Measurements from ENCODE around the gene TBC1D22B. TPM values are rescaled to one million over a fixed set of nuclear protein-coding genes. Genes with fewer than 3 reads are reported as not detected.

TBC1D22B gene
- polyA plus RNA-seq, 4 donors: 6.4 to 11.2 (median 8.6) TPM

- Histone ChIP-seq H3K4me3 (ENCODE audit: low read depth in 1 of 3, low read length in 3 of 3) (no peak overlapping the region), H3K9me3 (ENCODE audit: control insufficient read depth in 2 of 2, insufficient read depth in 1 of 2, low read depth in 1 of 2, low read length in 1 of 2) (no peaks in the 10 kb centered on the region), H3K36me3 (ENCODE audit: control insufficient read depth in 3 of 3, insufficient read depth in 2 of 3, low read depth in 1 of 3, low read length in 3 of 3) (peaks cover 0 to 4% (median 3%) of the 10 kb centered on the region in 3 donors), H3K27me3 (ENCODE audit: control insufficient read depth in 3 of 3, insufficient read depth in 3 of 3, low read length in 3 of 3) (no peaks in the 10 kb centered on the region), H3K4me1 (ENCODE audit: control insufficient read depth in 3 of 3, insufficient read depth in 2 of 3, low read depth in 1 of 3, low read length in 2 of 3) (no peaks in the 10 kb centered on the region), H3K27ac (ENCODE audit: low read depth in 1 of 3, low read length in 2 of 3) (no peak overlapping the region)
- FAIRE-seq: no peak
- DNase-seq: no peak
- 93 to 96% (median 95%) methylated on average over 3 of the region's 3 CpGs for WGBS, 3 donors
These were observed 8.3 kb downstream of the TBC1D22B start for GRCh38 chr6:37265860-37266259.

GRCh38 chr6:37269105-37269504 lies 11.5 kb downstream of the TBC1D22B start:
- FAIRE-seq (no peak), DNase-seq (no peak)
- H3K9me3 ChIP-seq (ENCODE audit: control insufficient read depth in 2 of 2, insufficient read depth in 1 of 2, low read depth in 1 of 2, low read length in 1 of 2): no peaks in the 10 kb centered on the region
- H3K36me3 ChIP-seq (ENCODE audit: control insufficient read depth in 3 of 3, insufficient read depth in 2 of 3, low read depth in 1 of 3, low read length in 3 of 3): peaks cover 3 to 4% (median 3%) of the 10 kb centered on the region in 3 donors
- H3K27ac ChIP-seq (ENCODE audit: low read depth in 1 of 3, low read length in 2 of 3): no peak overlapping the region
- H3K4me1 ChIP-seq (ENCODE audit: control insufficient read depth in 3 of 3, insufficient read depth in 2 of 3, low read depth in 1 of 3, low read length in 2 of 3): peaks cover 0 to 2% (median 0%) of the 10 kb centered on the region in 3 donors
- 51 to 77% (median 70%) methylated on average over 2 of the region's 2 CpGs for WGBS, 3 donors
- H3K27me3 ChIP-seq (ENCODE audit: control insufficient read depth in 3 of 3, insufficient read depth in 3 of 3, low read length in 3 of 3): no peaks in the 10 kb centered on the region
- no peak overlapping the region for H3K4me3 ChIP-seq (ENCODE audit: low read depth in 1 of 3, low read length in 3 of 3)

- WGBS, 3 donors: 52 to 66% (median 54%) methylated on average over 8 of the region's 8 CpGs
- peaks cover 3 to 4% (median 3%) of the 10 kb centered on the region in 3 donors for H3K36me3 ChIP-seq (ENCODE audit: control insufficient read depth in 3 of 3, insufficient read depth in 2 of 3, low read depth in 1 of 3, low read length in 3 of 3)
- FAIRE-seq: no peak
These were observed 15.4 kb downstream of the TBC1D22B start for GRCh38 chr6:37272834-37273566.

GRCh38 chr6:37273690-37274089 lies 16.1 kb downstream of the TBC1D22B start:
- Histone ChIP-seq H3K9me3 (ENCODE audit: control insufficient read depth in 2 of 2, insufficient read depth in 1 of 2, low read depth in 1 of 2, low read length in 1 of 2) (no peaks in the 10 kb centered on the region), H3K27me3 (ENCODE audit: control insufficient read depth in 3 of 3, insufficient read depth in 3 of 3, low read length in 3 of 3) (no peaks in the 10 kb centered on the region), H3K4me3 (ENCODE audit: low read depth in 1 of 3, low read length in 3 of 3) (no peak overlapping the region), H3K27ac (ENCODE audit: low read depth in 1 of 3, low read length in 2 of 3) (no peak overlapping the region), H3K36me3 (ENCODE audit: control insufficient read depth in 3 of 3, insufficient read depth in 2 of 3, low read depth in 1 of 3, low read length in 3 of 3) (peaks cover 0 to 4% (median 3%) of the 10 kb centered on the region in 3 donors), H3K4me1 (ENCODE audit: control insufficient read depth in 3 of 3, insufficient read depth in 2 of 3, low read depth in 1 of 3, low read length in 2 of 3) (peaks cover 0 to 2% (median 0%) of the 10 kb centered on the region in 3 donors)
- FAIRE-seq: no peak
- 10 to 47% (median 32%) methylated on average over 3 of the region's 3 CpGs for WGBS, 3 donors
- peak; percentile 36 to 78 for DNase-seq

More at GRCh38 chr6:37272834-37273566, 15.4 kb downstream of the TBC1D22B start:
- H3K4me1 ChIP-seq (ENCODE audit: control insufficient read depth in 3 of 3, insufficient read depth in 2 of 3, low read depth in 1 of 3, low read length in 2 of 3): peaks cover 0 to 2% (median 0%) of the 10 kb centered on the region in 3 donors
- H3K9me3 ChIP-seq (ENCODE audit: control insufficient read depth in 2 of 2, insufficient read depth in 1 of 2, low read depth in 1 of 2, low read length in 1 of 2): no peaks in the 10 kb centered on the region
- H3K27ac ChIP-seq (ENCODE audit: low read depth in 1 of 3, low read length in 2 of 3): no peak overlapping the region
- DNase-seq: peak in 1 of 2 donors; percentile 13
- H3K4me3 ChIP-seq (ENCODE audit: low read depth in 1 of 3, low read length in 3 of 3): no peak overlapping the region
- no peaks in the 10 kb centered on the region for H3K27me3 ChIP-seq (ENCODE audit: control insufficient read depth in 3 of 3, insufficient read depth in 3 of 3, low read length in 3 of 3)

GRCh38 chr6:37275350-37275749 lies 17.8 kb downstream of the TBC1D22B start:
- Histone ChIP-seq H3K4me3 (ENCODE audit: low read depth in 1 of 3, low read length in 3 of 3) (no peak overlapping the region), H3K36me3 (ENCODE audit: control insufficient read depth in 3 of 3, insufficient read depth in 2 of 3, low read depth in 1 of 3, low read length in 3 of 3) (peaks cover 3 to 11% (median 8%) of the 10 kb centered on the region in 3 donors), H3K4me1 (ENCODE audit: control insufficient read depth in 3 of 3, insufficient read depth in 2 of 3, low read depth in 1 of 3, low read length in 2 of 3) (peaks cover 0 to 2% (median 0%) of the 10 kb centered on the region in 3 donors), H3K27ac (ENCODE audit: low read depth in 1 of 3, low read length in 2 of 3) (no peak overlapping the region), H3K9me3 (ENCODE audit: control insufficient read depth in 2 of 2, insufficient read depth in 1 of 2, low read depth in 1 of 2, low read length in 1 of 2) (no peaks in the 10 kb centered on the region), H3K27me3 (ENCODE audit: control insufficient read depth in 3 of 3, insufficient read depth in 3 of 3, low read length in 3 of 3) (no peaks in the 10 kb centered on the region)
- no peak for FAIRE-seq
- WGBS, 3 donors: 94 to 96% (median 95%) methylated on average over 1 of the region's 1 CpG
- no peak for DNase-seq

GRCh38 chr6:37277001-37277409 lies 19.4 kb downstream of the TBC1D22B start:
- DNase-seq: no peak
- WGBS, 3 donors: 82 to 86% (median 85%) methylated on average over 6 of the region's 6 CpGs

GRCh38 chr6:37279366-37280134 lies 22.0 kb downstream of the TBC1D22B start:
- FAIRE-seq (no peak), DNase-seq (no peak)
- Histone ChIP-seq H3K4me3 (ENCODE audit: low read depth in 1 of 3, low read length in 3 of 3) (no peak overlapping the region), H3K27me3 (ENCODE audit: control insufficient read depth in 3 of 3, insufficient read depth in 3 of 3, low read length in 3 of 3) (no peaks in the 10 kb centered on the region), H3K27ac (ENCODE audit: low read depth in 1 of 3, low read length in 2 of 3) (no peak overlapping the region), H3K4me1 (ENCODE audit: control insufficient read depth in 3 of 3, insufficient read depth in 2 of 3, low read depth in 1 of 3, low read length in 2 of 3) (no peaks in the 10 kb centered on the region), H3K9me3 (ENCODE audit: control insufficient read depth in 2 of 2, insufficient read depth in 1 of 2, low read depth in 1 of 2, low read length in 1 of 2) (no peaks in the 10 kb centered on the region), H3K36me3 (ENCODE audit: control insufficient read depth in 3 of 3, insufficient read depth in 2 of 3, low read depth in 1 of 3, low read length in 3 of 3) (peaks cover 3 to 41% (median 25%) of the 10 kb centered on the region in 3 donors)
- WGBS, 3 donors: 89 to 96% (median 90%) methylated on average over 9 of the region's 9 CpGs

More at GRCh38 chr6:37277001-37277409, 19.4 kb downstream of the TBC1D22B start:
- peaks cover 0 to 2% (median 0%) of the 10 kb centered on the region in 3 donors for H3K4me1 ChIP-seq (ENCODE audit: control insufficient read depth in 3 of 3, insufficient read depth in 2 of 3, low read depth in 1 of 3, low read length in 2 of 3)
- H3K36me3 ChIP-seq (ENCODE audit: control insufficient read depth in 3 of 3, insufficient read depth in 2 of 3, low read depth in 1 of 3, low read length in 3 of 3): peaks cover 3 to 21% (median 8%) of the 10 kb centered on the region in 3 donors
- no peak for FAIRE-seq
- H3K27me3 ChIP-seq (ENCODE audit: control insufficient read depth in 3 of 3, insufficient read depth in 3 of 3, low read length in 3 of 3): no peaks in the 10 kb centered on the region
- H3K4me3 ChIP-seq (ENCODE audit: low read depth in 1 of 3, low read length in 3 of 3): no peak overlapping the region
- no peaks in the 10 kb centered on the region for H3K9me3 ChIP-seq (ENCODE audit: control insufficient read depth in 2 of 2, insufficient read depth in 1 of 2, low read depth in 1 of 2, low read length in 1 of 2)
- no peak overlapping the region for H3K27ac ChIP-seq (ENCODE audit: low read depth in 1 of 3, low read length in 2 of 3)

- Histone ChIP-seq H3K4me1 (ENCODE audit: control insufficient read depth in 3 of 3, insufficient read depth in 2 of 3, low read depth in 1 of 3, low read length in 2 of 3) (no peaks in the 10 kb centered on the region), H3K4me3 (ENCODE audit: low read depth in 1 of 3, low read length in 3 of 3) (no peak overlapping the region), H3K27me3 (ENCODE audit: control insufficient read depth in 3 of 3, insufficient read depth in 3 of 3, low read length in 3 of 3) (no peaks in the 10 kb centered on the region), H3K36me3 (ENCODE audit: control insufficient read depth in 3 of 3, insufficient read depth in 2 of 3, low read depth in 1 of 3, low read length in 3 of 3) (peaks cover 3 to 47% (median 25%) of the 10 kb centered on the region in 3 donors), H3K27ac (ENCODE audit: low read depth in 1 of 3, low read length in 2 of 3) (no peak overlapping the region), H3K9me3 (ENCODE audit: control insufficient read depth in 2 of 2, insufficient read depth in 1 of 2, low read depth in 1 of 2, low read length in 1 of 2) (no peaks in the 10 kb centered on the region)
- no peak for FAIRE-seq
- DNase-seq: no peak
- WGBS, 3 donors: 88 to 95% (median 91%) methylated on average over 8 of the region's 8 CpGs
These were observed 22.8 kb downstream of the TBC1D22B start for GRCh38 chr6:37280162-37280887.

Data from small intestine (tissue), 7 donors.